HEK293 (cell line): Measurements from ENCODE around the gene STARD10.

Experiments
- CTCF ChIP-seq: fragments of 450-650 bp; formaldehyde crosslinking; IDR thresholded peaks from 2 replicates; pipeline ENCODE4 v1.5.1; 2016; ENCODE audit warnings: missing biosample characterization, missing genetic modification characterization
- REPIN1 ChIP-seq: fragments of 450-650 bp; formaldehyde crosslinking; IDR thresholded peaks from 2 replicates; pipeline ENCODE4 v1.5.1; 2017; ENCODE audit warnings: missing biosample characterization, missing genetic modification characterization, low read depth
- ZBTB10 ChIP-seq: fragments of 450-650 bp; formaldehyde crosslinking; IDR thresholded peaks from 2 replicates; pipeline ENCODE4 v1.5.1; 2016; ENCODE audit warnings: missing biosample characterization, missing genetic modification characterization
- ZNF121 ChIP-seq: fragments of 450-650 bp; formaldehyde crosslinking; IDR thresholded peaks from 2 replicates; pipeline ENCODE4 v1.5.1; 2016; ENCODE audit warnings: missing biosample characterization, missing genetic modification characterization
- ZNF2 ChIP-seq: fragments of 450-650 bp; formaldehyde crosslinking; IDR thresholded peaks from 2 replicates; pipeline ENCODE4 v1.5.1; 2016; ENCODE audit warnings: missing biosample characterization, missing genetic modification characterization
- ZNF223 ChIP-seq: fragments of 450-650 bp; formaldehyde crosslinking; IDR thresholded peaks from 2 replicates; pipeline ENCODE4 v1.5.1; 2016; ENCODE audit warnings: missing biosample characterization, missing genetic modification characterization
- ZNF311 ChIP-seq: fragments of 450-650 bp; formaldehyde crosslinking; IDR thresholded peaks from 2 replicates; pipeline ENCODE4 v1.5.1; 2017; ENCODE audit warnings: missing biosample characterization, missing genetic modification characterization, borderline replicate concordance
- ZNF341 ChIP-seq: fragments of 450-650 bp; formaldehyde crosslinking; IDR thresholded peaks from 2 replicates; pipeline ENCODE4; 2016; ENCODE audit warnings: low read depth, missing biosample characterization, missing genetic modification characterization
- ZNF670 ChIP-seq: fragments of 450-650 bp; formaldehyde crosslinking; IDR thresholded peaks from 2 replicates; pipeline ENCODE4 v1.5.1; 2016; ENCODE audit warnings: missing biosample characterization, missing genetic modification characterization, low read depth
- ZNF707 ChIP-seq: fragments of 450-650 bp; formaldehyde crosslinking; IDR thresholded peaks from 2 replicates; pipeline ENCODE4 v1.5.1; 2016; ENCODE audit warnings: missing biosample characterization, missing genetic modification characterization
- ZNF785 ChIP-seq: fragments of 450-650 bp; formaldehyde crosslinking; IDR thresholded peaks from 2 replicates; pipeline ENCODE4 v1.5.1; 2016; ENCODE audit warnings: missing biosample characterization, missing genetic modification characterization
- TF ChIP-seq, protein P1 (sequence below): fragments of 450-650 bp; formaldehyde crosslinking; IDR thresholded peaks from 2 replicates; pipeline ENCODE4 v1.5.1; 2016; ENCODE audit warnings: missing biosample characterization, missing genetic modification characterization

- TF ChIP-seq ZNF121 (tag by site-specific recombination) (no peak), ZNF2 (tag by site-specific recombination) (no peak), CTCF (no peak), ZNF223 (tag by site-specific recombination) (no peak), ZNF670 (tag by site-specific recombination) (no peak), ZNF707 (no peak), ZBTB10 (no peak), ZNF311 (tag by site-specific recombination) (no peak), ZNF785 (tag by site-specific recombination) (no peak), REPIN1 (tag by site-specific recombination) (no peak), ZNF341 (tag by site-specific recombination) (no peak)
- TF ChIP-seq, protein P1, sequence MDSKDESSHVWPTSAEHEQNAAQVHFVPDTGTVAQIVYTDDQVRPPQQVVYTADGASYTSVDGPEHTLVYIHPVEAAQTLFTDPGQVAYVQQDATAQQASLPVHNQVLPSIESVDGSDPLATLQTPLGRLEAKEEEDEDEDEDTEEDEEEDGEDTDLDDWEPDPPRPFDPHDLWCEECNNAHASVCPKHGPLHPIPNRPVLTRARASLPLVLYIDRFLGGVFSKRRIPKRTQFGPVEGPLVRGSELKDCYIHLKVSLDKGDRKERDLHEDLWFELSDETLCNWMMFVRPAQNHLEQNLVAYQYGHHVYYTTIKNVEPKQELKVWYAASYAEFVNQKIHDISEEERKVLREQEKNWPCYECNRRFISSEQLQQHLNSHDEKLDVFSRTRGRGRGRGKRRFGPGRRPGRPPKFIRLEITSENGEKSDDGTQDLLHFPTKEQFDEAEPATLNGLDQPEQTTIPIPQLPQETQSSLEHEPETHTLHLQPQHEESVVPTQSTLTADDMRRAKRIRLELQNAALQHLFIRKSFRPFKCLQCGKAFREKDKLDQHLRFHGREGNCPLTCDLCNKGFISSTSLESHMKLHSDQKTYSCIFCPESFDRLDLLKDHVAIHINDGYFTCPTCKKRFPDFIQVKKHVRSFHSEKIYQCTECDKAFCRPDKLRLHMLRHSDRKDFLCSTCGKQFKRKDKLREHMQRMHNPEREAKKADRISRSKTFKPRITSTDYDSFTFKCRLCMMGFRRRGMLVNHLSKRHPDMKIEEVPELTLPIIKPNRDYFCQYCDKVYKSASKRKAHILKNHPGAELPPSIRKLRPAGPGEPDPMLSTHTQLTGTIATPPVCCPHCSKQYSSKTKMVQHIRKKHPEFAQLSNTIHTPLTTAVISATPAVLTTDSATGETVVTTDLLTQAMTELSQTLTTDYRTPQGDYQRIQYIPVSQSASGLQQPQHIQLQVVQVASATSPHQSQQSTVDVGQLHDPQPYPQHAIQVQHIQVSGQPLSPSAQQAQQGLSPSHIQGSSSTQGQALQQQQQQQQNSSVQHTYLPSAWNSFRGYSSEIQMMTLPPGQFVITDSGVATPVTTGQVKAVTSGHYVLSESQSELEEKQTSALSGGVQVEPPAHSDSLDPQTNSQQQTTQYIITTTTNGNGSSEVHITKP (tag by site-specific recombination): no peak
These were observed 26.4 kb downstream of the STARD10 start for GRCh38 chr11:72767203-72768062.
